ENCODE data around the gene VPREB3. TPM values are rescaled to one million over a fixed set of nuclear protein-coding genes. Genes with fewer than 3 reads are reported as not detected.
A peak's percentile ranks its signal among the peaks of the same experiment; 100 is the strongest.

Gene VPREB3
- polyA plus RNA-seq, 3 donors = 0.88 to 1.0 (median 1.0) TPM

- 100% methylated on average over 1 of the region's 4 CpGs for WGBS (ENCODE audit: insufficient coverage)
- H3K36me3 ChIP-seq (replicated peaks in 1 of 2; ENCODE audit: control insufficient read depth in 1 of 2, insufficient read depth in 2 of 2, low read length in 2 of 2) = peaks cover 22 to 44% of the 10 kb centered on the region in 2 donors
- H3K27ac Mint-ChIP-seq = peak overlapping the region in 2 of 7 donors; percentile 38 to 64
- no peaks in the 10 kb centered on the region for H3K27me3 ChIP-seq (ENCODE audit: control insufficient read depth in 2 of 2, insufficient read depth in 2 of 2, low read length in 2 of 2)
- no peak overlapping the region for H3K4me2 ChIP-seq (replicated peaks; ENCODE audit: extremely low read depth, low read length, poor library complexity, severe bottlenecking)
- no peak for DNase-seq
- H3K4me3 Mint-ChIP-seq = no peak overlapping the region
- peaks cover 54% of the 10 kb centered on the region for H4K20me1 ChIP-seq (ENCODE audit: insufficient read depth, low read length)
- H3K9me3 ChIP-seq (replicated peaks in 1 of 2; ENCODE audit: control insufficient read depth in 1 of 2, insufficient read depth in 1 of 2, low read length in 2 of 2) = no peaks in the 10 kb centered on the region
- TF ChIP-seq CTCF (IDR thresholded peaks at IDR 0.05) = no peak
- no peaks in the 10 kb centered on the region for H3K9me3 Mint-ChIP-seq
- H3K4me3 ChIP-seq (replicated peaks in 1 of 3; ENCODE audit: low read depth in 2 of 3, low read length in 3 of 3) = no peak overlapping the region
- H3K9ac ChIP-seq (ENCODE audit: insufficient read depth, low read length, poor library complexity, severe bottlenecking) = no peak overlapping the region
- H3K27ac ChIP-seq (ENCODE audit: low read depth in 1 of 2, low read length in 2 of 2) = peak overlapping the region in 1 of 2 donors; percentile 48
- intact Hi-C loops (cut with micrococcal nuclease) = loop anchor here (5.0 kb wide), 2 partner anchors 123 to 223 kb away; partner anchors contain the start of gene CABIN1 (in 1 of the 2)
- peaks cover 0 to 3% (median 1%) of the 10 kb centered on the region in 3 donors for H3K27me3 Mint-ChIP-seq (ENCODE audit: low read depth in 3 of 3)
- H3K4me1 Mint-ChIP-seq = peaks cover 15% of the 10 kb centered on the region
- H3K4me1 ChIP-seq (ENCODE audit: control insufficient read depth in 1 of 2, insufficient read depth in 2 of 2, low read length in 2 of 2) = peaks cover 14 to 19% of the 10 kb centered on the region in 2 donors
- H3K36me3 Mint-ChIP-seq = peaks cover 19 to 37% of the 10 kb centered on the region in 2 donors
- peaks cover 51% of the 10 kb centered on the region for H3K79me2 ChIP-seq (ENCODE audit: insufficient read depth, low read length)
- H2AFZ ChIP-seq (ENCODE audit: insufficient read depth, low read depth, low read length, poor library complexity, severe bottlenecking) = no peak overlapping the region
These were observed 34.9 kb upstream of the VPREB3 start for GRCh38 chr22:23789121-23789520.

DNA sequence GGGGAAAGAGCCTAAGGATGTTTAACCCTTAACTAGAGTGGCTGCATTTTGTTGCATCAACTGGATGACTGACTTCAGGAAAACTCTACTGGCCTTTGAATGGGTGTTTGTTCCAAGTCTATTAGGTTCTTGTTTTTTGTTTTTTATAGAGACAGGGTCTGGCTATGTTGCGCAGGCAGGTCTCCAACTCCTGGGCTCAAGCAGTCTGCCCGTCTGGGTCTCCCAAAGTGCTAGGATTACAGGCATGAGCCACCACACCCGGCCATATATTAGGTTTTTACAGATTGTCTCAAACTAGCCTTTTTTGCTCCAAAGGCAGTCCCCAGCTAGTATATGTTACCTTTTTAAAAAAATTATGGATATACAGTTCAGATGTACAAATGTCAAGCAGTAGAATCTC lies 33.7 kb upstream of the VPREB3 start:
- peaks cover 51% of the 10 kb centered on the region for H3K79me2 ChIP-seq (ENCODE audit: insufficient read depth, low read length)
- Mint-ChIP-seq H3K9me3 (no peaks in the 10 kb centered on the region), H3K4me3 (peak overlapping the region; percentile 81 to 91), H3K27me3 (ENCODE audit: low read depth in 3 of 3) (peaks cover 0 to 3% (median 1%) of the 10 kb centered on the region in 3 donors), H3K4me1 (peaks cover 15% of the 10 kb centered on the region), H3K27ac (peak overlapping the region in 6 of 7 donors; percentile 80 to 87 (median 82)), H3K36me3 (peaks cover 9 to 25% of the 10 kb centered on the region in 2 donors)
- peaks cover 14 to 19% of the 10 kb centered on the region in 2 donors for H3K4me1 ChIP-seq (ENCODE audit: control insufficient read depth in 1 of 2, insufficient read depth in 2 of 2, low read length in 2 of 2)
- H3K27me3 ChIP-seq (ENCODE audit: control insufficient read depth in 2 of 2, insufficient read depth in 2 of 2, low read length in 2 of 2) = no peaks in the 10 kb centered on the region
- no CpG with 5 or more reads among the region's 3 CpGs for WGBS (ENCODE audit: insufficient coverage)
- peak overlapping the region; percentile 80 for H3K4me2 ChIP-seq (replicated peaks; ENCODE audit: extremely low read depth, low read length, poor library complexity, severe bottlenecking)
- peaks cover 15 to 32% of the 10 kb centered on the region in 2 donors for H3K36me3 ChIP-seq (replicated peaks in 1 of 2; ENCODE audit: control insufficient read depth in 1 of 2, insufficient read depth in 2 of 2, low read length in 2 of 2)
- no peak overlapping the region for H2AFZ ChIP-seq (ENCODE audit: insufficient read depth, low read depth, low read length, poor library complexity, severe bottlenecking)
- no peak for DNase-seq
- H3K9me3 ChIP-seq (replicated peaks in 1 of 2; ENCODE audit: control insufficient read depth in 1 of 2, insufficient read depth in 1 of 2, low read length in 2 of 2) = no peaks in the 10 kb centered on the region
- peak overlapping the region; percentile 46 to 80 (median 77) for H3K4me3 ChIP-seq (replicated peaks in 1 of 3; ENCODE audit: low read depth in 2 of 3, low read length in 3 of 3)
- H3K27ac ChIP-seq (ENCODE audit: low read depth in 1 of 2, low read length in 2 of 2) = peak overlapping the region in 1 of 2 donors; percentile 93
- H4K20me1 ChIP-seq (ENCODE audit: insufficient read depth, low read length) = peaks cover 52% of the 10 kb centered on the region
- H3K9ac ChIP-seq (ENCODE audit: insufficient read depth, low read length, poor library complexity, severe bottlenecking) = peak overlapping the region; percentile 99
- intact Hi-C loops (cut with micrococcal nuclease) = loop anchor here (2.0 to 5.0 kb wide), 3 partner anchors 51 to 224 kb away; partner anchors contain the start of genes DERL3 (in 2 of the 2) and CABIN1 (in 1 of the 2)
- no peak for TF ChIP-seq CTCF (IDR thresholded peaks at IDR 0.05)

Measured in CD14-positive monocyte (primary cell).